C4-2B (cell line): ENCODE results near the gene ATP6V0C.

Experiments
- ZFX ChIP-seq: fragments of 450-650 bp; IDR thresholded peaks from 2 replicates; pipeline ENCODE4 v1.6.1; 2017
- TF ChIP-seq, protein P1 (sequence below): fragments of 450-650 bp; conservative IDR thresholded peaks from 2 replicates; pipeline ENCODE4 v1.5.1; 2017; ENCODE audit warnings: mild to moderate bottlenecking

DNA sequence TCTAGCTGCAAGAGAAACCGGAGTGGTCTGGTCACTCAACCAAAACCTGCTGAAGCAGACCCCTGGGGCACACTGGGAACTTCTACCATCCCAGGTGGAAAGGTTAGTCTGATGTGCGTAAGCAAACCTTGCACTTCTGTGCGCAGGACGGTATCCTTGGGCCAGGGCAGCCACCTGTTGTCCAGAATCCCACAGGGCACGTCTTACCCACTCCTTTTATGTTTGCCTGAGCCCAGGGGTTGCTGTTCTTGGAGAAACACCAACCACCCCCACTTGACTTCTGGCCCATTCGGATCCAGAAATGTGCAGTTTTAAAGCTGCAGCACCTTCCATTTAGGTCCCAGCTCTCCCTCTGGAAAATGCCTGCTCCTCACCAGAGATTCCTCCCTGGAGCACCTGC, 20.1 kb upstream of the ATP6V0C start:
- TF ChIP-seq, protein P1, sequence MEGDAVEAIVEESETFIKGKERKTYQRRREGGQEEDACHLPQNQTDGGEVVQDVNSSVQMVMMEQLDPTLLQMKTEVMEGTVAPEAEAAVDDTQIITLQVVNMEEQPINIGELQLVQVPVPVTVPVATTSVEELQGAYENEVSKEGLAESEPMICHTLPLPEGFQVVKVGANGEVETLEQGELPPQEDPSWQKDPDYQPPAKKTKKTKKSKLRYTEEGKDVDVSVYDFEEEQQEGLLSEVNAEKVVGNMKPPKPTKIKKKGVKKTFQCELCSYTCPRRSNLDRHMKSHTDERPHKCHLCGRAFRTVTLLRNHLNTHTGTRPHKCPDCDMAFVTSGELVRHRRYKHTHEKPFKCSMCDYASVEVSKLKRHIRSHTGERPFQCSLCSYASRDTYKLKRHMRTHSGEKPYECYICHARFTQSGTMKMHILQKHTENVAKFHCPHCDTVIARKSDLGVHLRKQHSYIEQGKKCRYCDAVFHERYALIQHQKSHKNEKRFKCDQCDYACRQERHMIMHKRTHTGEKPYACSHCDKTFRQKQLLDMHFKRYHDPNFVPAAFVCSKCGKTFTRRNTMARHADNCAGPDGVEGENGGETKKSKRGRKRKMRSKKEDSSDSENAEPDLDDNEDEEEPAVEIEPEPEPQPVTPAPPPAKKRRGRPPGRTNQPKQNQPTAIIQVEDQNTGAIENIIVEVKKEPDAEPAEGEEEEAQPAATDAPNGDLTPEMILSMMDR = no peak
- no peak for TF ChIP-seq ZFX
